NCI-H748 treated with DMSO at 0.1 percent for 48 hours (cell line): ENCODE measurements around the gene ARFRP1.

Experiments used
- DNase-seq: peaks from one replicate; lab custom pipeline; 2025; lab: John Stamatoyannopoulos, UW

The ARFRP1 gene, protein sequence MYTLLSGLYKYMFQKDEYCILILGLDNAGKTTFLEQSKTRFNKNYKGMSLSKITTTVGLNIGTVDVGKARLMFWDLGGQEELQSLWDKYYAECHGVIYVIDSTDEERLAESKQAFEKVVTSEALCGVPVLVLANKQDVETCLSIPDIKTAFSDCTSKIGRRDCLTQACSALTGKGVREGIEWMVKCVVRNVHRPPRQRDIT

DNA sequence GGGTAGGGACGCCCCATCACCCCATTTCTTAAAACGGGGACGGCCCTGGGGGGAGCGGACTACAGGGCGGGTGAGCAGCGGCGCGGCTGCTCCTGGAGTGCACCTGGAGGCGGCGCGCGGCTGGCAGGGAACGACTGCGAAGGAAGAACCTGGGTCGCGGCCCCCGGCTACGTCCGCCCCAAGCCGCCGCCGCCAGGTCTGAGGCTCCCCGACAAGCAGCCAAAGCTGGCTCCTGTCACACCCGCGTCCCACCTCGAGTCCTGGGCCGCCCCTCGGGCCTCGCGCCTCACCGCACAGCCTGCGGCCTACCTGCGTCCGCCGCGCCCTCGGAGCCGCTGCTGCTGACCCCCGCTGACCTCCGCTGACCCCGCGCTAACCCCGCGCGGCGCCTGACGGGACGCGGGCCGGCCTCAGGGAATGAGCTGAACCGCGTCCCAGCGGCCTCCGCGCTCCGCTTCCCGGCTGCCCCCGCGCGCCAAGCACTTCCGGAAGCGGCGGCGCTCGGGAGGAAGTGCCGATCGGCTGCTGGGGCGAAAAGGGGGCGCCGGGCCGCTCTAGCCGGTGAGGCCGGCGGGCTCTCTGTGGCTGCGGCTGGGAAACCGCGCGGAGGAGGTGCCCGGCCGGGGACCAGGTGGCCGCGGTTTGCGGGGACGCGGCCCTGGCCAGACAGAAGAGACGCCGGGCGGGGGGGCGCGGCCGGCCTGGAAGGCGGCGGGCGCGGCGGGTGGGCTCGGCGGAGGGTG is at the start of gene ARFRP1, which contains the start of gene ZGPAT:
TSS of gene ARFRP1 (minus strand) at position 419 of the 743 bp plus-strand sequence. CDS start 885 bp downstream, outside the sequence.
TSS of gene ZGPAT (plus strand) at position 482 of the 743 bp plus-strand sequence. CDS start 542 bp downstream, outside the sequence.
- peak; percentile 13 for DNase-seq

DNA sequence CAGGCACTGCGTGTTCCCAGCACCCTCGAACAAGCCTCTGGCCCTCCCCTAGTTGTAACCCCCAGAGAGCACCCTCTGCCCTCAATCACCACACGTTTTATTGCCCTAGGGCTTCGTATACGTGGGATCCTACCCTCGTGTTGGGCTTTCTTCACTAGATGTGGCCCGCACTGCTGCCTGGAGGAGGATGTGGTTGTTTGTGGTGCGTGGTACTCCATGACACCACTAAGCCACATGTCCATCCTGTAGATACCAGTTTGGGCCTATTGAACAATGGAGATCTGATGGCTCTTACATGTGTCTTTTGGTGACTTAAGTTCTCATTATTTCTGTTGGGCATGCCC is 48.8 kb upstream of the ARFRP1 start:
- DNase-seq: no peak

DNA sequence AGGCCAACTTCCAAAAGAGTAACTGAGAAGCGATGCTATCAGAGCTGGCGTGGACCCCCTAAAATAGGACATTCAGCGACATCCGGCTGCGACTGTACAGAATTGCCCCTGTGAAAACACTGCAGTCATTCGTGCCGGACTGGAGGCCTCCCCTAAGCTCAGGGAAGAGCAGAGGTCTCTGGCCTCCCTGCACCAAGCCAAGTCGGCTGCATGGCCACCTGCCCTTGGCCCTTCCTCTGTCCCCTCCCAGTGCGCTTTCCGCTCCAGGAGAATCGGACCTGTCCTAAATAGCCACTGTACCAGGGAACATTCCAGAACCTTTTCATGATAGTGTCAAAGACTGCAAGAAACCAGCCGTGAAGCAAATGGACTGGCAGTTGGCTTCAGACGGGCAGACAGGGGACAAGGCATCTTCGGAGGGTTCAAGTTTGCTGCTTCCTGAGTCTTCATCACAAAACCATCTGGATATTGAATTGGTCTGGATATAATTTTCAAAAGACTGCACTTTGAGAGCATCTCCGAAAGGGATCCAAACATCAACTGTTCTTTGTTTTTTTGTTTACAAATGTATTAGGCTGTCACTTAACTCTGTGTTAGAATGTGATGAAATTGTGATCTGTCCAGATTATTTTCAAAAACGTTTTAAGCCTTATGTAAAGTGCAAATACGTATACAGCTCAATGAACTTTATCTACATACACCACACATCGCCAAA is 48.3 kb upstream of the ARFRP1 start:
- no peak for DNase-seq

DNA sequence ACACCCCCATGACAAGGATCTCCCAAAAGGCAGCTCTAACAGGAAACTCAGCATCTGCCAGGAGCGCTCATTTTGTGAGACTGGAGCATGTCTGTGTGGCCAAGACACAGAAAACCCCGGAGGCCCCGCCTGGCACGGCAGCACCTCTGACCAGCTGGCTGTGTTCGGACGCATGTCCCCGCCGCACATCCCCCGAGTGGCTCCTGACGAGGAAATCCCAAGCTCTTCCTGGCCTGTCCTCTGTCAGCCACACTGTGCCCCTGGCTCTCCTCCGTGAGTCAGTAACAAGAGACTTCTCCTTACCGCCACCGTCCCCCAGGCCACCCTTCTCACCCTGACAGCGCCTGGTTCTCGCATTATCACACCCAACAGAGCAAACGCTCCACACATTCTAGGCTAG is 46.2 kb upstream of the ARFRP1 start:
- DNase-seq: no peak

DNA sequence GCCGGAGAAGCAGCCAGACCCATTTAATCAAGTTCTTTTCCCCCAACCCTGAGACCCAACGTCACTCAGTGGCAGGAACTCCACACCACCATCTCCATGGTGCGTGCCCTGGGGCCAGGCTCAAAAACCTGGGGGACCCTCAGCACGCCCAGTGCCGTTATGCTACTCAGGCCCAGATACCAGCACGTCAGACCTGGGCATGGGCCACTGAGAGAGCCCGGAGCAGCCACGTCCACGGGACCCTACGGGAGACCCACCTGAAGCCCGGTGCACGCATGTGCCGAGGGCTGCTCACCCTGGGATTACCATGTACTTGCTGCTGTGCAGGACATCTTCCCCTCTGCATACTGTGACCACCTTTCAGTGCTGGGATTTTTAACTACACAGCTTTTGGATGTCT is 45.6 kb upstream of the ARFRP1 start:
- no peak for DNase-seq

DNA sequence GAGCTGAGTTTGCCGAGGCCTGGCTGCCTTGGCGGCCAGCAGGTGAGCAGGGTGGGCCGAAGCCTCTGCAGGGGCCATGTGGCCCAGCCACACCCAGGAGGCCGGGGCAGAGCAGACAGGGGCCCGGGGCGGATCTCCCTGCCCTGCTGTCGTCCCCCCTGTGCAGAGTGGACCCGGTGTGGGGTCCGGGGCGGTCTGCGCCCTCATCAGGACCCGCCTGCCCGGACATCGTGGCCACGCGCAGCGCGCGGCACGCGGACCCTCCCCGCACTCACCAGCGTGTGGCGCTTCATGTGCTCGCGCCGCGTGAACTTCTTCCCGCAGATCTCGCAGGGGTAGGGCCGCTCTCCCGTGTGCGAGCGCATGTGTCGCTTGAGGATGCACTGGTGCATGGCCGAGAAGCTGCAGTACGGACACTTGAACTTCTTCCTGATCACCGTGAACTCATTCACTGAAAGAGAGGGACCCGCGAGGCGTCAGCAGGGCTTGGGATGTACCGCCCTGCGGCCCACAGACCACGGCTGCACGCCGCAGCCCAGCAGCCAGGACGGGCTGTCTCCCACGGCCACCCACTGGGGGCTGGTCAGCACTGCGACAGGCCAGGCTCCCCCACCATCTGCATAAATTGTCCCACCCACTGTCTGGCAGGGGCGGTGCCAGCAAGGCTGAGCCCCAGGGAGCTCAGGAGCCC is 44.8 kb upstream of the ARFRP1 start:
- no peak for DNase-seq

DNA sequence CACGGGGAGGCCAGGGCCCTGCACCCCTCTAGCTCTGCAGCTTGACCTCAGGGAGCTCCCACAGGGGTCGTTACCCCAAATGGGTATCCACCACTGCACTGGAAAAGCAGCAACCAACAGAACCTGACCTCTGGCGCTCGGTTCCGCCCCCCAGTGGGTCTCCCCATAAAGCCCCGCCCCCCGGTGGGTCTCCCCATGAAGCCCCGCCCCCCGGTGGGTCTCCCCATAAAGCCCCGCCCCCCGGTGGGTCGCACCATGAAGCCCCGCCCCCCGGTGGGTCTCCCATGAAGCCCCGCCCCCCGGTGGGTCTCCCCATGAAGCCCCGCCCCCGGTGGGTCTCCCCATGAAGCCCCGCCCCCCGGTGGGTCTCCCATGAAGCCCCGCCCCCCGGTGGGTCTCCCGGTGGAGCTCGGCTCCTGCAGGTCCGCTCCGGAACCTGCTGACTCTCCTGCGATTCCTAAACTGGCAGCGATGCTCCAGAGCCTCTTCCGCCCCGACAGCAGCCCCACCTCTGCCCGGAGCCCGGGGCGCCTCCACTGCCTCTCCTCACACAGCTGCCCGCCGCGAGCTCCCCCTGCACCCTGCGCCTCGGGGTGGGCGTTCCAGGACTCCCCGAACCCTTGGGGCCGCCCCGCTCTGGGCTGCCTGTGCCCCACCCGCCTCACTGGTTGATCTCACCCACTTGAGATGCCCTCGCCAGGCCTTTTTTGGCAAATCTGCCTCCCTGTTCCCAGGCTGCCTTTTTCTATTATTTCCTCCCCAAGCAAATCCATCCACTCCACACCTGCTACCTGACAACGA is 43.9 kb upstream of the ARFRP1 start:
- DNase-seq: no peak

DNA sequence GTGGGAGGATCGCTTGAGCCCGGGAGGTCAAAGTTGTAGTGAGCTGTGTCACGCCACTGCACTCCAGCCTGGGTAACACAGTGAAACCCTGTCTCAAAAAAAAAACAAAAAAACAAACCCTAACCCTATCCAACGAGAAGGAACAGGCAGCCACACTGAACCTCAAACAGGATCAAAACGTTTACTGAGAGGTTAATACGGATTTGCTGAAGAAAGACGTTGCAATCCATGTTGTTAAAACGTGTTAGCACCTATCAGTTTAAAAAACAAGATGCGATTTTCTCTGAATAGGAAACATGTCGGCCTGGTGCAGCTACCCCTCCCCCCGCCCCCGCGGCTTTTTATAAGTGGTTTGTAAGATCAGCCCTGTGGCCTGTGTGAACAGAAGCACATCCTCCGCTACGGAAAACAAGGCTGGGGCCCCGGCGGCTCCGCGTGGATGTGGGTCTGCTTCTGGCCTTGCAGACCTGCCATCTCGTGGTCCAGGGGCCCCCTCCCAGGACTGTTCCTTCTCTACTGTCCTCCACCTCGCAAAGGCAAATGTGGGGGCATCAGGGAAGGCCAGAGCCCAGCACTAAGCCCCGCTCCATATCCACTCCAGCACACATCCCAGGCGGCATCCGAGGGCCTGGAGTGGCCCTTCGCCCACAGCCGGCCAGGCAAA is 43.2 kb upstream of the ARFRP1 start:
- DNase-seq: no peak

DNA sequence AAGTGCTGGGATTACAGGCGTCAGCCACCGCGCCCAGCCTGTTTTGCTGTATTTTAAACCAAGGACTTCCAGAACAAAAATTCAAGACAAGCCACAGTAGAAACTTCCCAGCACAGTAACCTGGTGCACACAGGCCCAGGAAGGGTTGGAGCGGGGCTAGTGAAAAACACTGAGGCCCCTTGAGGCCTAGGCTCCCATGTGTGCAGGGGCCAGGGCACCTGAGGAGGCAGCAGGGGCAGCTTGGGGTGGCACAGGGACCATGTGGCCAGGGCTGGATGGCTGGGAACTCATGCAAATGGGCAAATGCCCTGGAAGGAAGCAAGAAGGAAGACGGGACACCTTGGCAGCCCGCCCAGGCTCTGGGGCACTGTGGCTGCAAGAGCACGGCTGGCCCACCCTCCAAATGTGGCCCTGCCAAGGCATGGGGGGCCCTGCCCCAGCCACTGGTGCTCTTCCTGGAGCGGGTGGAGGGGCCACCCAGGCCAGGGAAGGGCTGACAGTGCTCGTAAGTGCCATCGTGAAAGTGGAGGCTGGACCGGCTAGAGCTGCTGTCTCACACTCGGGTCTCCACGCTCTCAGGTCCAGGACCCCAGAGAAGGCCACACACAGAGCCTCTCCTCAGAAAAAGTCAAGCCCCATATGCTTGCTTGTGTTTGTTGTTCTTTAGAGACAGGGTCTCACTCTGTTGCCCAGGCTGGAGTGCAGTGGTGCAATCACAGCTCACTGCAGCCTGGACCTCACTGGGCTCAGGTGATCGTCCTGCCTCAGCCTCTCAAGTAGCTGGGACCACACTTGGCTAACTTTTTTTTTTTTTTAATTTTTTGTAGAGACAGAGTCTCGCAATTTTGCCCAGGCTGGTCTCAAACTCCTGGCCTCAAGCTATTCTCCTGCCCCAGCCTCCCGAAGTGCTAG is 42.1 kb upstream of the ARFRP1 start:
- no peak for DNase-seq

DNA sequence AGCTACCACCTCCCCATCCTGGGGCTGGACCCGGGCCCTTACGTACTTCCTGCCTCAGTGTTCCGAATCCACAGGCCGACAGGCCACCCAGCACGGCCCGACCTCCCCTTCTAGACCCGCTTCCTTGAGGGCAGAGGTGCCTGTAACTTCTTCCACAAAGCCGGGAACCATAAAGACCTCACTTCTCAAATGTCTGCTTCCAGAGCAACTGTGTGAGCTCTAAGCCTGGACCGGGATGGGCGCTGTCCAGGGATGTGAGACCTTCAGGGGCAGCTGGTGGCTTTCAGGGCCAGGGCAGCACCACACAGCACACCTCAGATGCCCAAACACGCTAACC is 41.1 kb upstream of the ARFRP1 start:
- no peak for DNase-seq

DNA sequence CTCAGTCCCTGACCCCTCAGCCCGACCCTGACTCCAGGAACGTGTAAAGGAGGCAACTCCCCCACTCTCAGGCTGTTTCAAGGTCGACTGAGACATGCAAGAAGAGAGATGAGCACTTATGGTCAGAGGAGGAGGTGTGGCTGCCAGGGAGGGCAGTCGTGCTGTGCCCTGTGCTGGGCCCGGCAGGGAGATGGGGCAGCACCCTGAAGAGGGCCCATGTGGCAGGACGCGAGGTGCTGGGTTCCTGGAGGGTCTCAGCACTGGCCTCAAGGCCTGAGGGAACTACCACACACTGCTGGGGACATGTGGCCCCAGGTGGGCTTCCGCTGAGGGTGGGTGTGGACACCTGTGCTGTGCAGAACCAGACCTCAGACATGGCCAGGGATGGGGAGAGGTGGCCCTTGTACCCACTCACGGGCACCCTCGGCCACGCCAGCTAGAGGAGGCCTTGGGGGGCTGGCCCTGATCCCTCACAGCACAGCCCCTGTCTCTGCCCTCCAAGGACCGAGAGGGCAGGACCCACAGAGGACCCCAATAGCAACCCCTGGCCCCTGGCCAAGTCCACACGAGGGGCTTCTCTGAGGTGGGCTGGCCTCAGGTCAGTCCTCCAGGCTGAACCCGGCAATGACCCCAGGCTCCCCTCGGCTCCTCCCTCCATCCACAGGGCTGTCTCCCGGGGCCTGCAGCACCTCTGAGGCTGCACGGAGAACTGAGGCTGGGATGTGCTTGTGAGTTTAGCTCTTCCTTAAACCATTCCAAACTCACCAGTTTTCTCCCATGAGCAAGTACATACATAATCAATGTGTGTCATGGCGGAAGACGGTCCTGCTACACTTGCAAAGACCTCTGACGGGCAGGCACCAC is 40.5 kb upstream of the ARFRP1 start:
- no peak for DNase-seq

DNA sequence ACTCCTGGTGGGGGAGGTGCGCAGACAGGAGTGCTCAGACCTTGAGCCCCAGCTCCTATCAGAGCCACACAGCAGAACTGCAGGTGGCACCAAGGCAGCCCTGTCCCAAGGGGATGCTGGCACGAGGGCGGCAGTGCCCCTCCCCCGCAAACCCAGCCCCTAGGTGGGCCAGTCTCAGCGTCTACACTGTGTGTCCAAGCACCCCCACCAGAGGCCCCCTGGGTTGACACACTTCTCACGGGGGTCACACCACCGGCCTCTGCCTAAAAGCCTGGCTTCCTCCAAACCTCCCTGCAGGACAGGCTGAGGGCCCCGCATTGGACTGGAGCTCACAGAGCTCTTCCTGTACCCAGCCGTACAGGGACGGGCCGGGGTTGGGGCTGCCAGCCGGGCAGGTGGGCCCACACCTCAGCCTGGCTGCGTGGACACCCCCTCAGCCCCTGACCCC is 39.9 kb upstream of the ARFRP1 start:
- DNase-seq: no peak

DNA sequence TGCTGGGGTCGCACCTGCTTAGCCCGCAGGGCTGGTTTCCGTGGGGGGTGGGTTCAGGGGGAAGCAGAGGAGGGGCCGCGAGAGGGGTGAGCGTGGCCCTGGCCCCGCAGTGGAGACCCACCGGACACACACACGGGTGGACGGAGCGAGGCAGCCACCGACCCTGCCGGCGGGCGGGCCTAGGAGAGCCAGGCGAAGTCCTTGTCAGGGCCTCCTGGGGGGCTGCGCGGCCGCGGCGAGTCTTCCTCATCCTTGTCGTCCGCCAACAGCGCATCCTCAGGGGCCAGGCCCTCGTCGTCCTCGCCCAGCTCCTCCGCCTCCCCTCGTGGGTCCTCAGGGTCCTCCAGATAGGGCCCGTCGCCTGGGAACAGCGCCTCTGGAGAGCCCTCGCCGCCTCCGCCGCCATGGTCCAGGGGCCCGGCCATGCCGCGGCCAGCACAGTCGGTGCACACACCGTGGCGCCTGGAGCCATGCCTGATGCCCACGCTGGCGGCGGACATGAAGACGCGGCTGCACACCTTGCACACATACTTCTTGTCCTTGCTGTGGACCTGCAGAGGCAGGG is 39.1 kb upstream of the ARFRP1 start:
- no peak for DNase-seq

DNA sequence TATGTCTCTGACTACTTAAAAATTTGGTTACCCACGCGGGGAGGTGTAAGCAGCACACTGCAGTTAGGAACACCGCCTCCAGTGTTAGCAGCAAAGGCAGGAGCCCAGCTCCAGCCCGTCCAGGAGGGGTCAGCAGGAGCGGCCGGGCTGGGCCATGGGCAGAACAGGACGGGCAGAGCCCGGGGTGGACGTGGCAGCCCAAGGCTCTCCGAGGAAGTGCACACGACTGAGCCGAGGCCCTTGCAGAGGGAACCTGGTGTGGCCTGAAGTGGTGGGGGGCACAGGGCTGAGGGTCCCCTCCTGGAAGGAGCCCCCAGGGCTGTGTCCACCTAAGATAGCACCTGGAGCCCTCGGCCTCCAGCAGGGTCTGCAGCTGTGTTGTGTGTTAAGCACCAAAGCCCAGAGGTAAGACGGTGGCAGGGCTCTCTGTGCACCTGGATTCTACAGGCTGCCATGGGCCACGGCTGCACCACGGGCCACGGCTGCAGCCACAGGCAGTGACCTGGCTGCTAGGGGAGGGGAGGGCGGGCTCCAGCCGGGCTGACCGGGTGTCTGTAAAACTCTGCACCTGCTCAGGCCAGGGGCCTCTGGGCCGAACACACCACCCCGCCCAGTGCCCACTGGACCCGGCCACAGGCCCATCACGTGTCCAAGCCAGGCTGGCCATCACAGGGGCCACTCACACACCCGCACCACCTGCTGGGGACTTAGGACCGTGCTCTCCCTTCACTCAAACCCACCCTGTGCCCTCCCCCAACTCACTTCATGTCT is 38.4 kb upstream of the ARFRP1 start:
- no peak for DNase-seq

DNA sequence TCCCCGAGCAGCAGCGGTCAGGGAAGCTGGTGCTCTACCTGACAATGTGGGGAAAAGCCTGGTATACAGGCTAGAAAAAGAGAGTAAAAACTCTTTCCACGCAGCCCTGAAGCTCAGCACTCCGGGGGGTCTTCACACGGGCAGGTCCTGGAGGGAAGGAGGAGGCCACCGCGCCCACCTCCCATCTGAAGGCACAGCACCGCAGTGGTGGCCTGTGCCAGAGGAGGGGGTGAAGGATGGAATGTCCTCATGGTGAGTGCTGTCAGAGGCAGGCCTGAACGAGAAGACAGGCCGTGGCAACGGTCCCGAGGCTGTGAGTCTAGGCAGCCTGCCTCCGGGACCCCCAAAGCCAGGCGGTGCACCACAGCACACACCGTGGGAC is 37.6 kb upstream of the ARFRP1 start:
- no peak for DNase-seq

DNA sequence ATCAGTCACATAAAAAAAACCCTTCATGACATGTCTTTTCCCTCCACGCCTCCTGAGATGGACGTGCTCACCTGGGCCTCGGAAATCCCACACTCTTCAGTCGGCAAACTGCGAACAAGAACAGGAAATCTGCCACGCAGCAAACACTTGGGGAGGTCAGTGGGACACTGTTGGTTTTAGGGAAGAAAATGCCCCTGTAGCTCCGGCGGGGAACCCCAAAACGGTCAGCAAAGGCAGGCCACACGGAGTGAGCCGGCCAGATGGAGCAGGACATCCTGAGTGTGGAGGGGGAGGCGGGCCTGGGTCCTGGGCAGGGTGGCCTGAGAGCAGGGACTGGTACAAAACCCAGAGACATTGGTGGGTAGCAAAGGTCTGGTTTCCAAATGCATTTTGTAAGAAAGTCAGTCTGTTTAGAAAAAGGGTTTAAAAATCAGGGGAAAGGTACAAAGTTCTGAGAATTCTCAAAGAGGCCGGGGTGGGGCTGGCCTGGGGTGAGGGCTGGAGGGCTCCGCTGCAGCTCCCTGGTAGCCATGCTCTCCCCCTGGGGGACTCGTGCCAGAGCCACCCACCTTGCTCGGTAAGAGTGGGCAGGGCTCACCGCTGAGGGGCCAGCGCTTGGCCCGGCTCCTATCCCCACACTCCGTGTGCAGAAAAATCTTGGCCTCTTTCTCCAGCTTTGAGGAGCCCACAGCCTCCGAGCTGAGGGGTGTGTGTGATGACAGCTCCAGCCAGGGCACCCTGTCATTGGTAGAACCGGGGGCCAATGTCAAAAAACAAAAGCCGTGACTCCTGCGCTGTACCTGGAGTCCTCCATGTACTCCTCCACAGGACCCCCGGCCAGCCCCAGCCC is 37.0 kb upstream of the ARFRP1 start:
- DNase-seq: no peak

DNA sequence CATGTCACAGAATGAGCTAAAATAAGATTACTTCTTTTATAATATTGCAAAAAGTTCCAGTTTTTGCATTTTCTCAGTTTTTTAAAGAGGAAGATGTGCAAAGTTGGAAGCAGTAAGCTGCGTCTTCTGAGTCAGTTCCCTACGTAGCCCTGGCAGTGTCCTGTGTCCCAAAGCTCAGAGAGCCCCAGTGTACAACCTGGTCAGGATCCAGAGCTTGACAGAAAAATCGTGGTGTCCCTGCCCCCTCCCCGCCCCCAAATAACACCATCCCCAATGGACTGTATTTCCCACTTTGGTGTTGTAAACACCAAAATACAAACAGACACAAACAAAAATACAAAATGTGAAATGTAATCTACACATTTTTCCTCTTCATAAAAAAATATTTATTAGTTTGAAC is 36.4 kb upstream of the ARFRP1 start:
- no peak for DNase-seq
